T-cell (primary cell): ENCODE measurements around the gene LRCH1. TPM values are rescaled to one million over a fixed set of nuclear protein-coding genes. Genes with fewer than 3 reads are reported as not detected.

Source experiments
- ATAC-seq, 4 experiments: fragments of 200-7000 bp in 3 of 4; fragments of 150-1000 bp in 1 of 4; cut with Tn5 transposase; replicated peaks in 1 of 4; 1 replicate in 3 of 4; 2 replicates in 1 of 4; pipeline ENCODE4 v1.10.0; 2021; ENCODE audit warnings: moderate library complexity in 3 of 4, mild to moderate bottlenecking in 2 of 4, moderate number of reproducible peaks in 1 of 4
- CTCF ChIA-PET, 2 donors: fragments of 300-600 bp; sonication (Branson Sonifier 250); formaldehyde crosslinking; loops; one replicate each; lab custom pipeline; 2022; ENCODE audit warnings: antibody characterized with exemption in 2 of 2; lab: Charles Lee
- POLR2A ChIA-PET, 2 donors: fragments of 300-600 bp; sonication (Branson Sonifier 250); formaldehyde crosslinking; loops; one replicate each; lab custom pipeline; 2022; ENCODE audit warnings: antibody characterized with exemption in 2 of 2; lab: Charles Lee
- DNase-seq, 35 experiments: peaks; one replicate each; pipeline versions ENCODE4 v3.0.0 to v3.0.0-alpha.2; 2013 to 2023
- H3K27ac ChIP-seq: one replicate; pipeline ENCODE4 v1.5.1; 2013; ENCODE audit warnings: low read length
- H3K27me3 ChIP-seq, 2 experiments: replicated peaks in 1 of 2; 1 replicate in 1 of 2; 2 replicates in 1 of 2; pipeline versions ENCODE4 v1.6.1 to v1.7.0; 2013; ENCODE audit warnings: low read length in 1 of 2, mixed read lengths in 1 of 2; ENCODE audit not compliant: control insufficient read depth in 2 of 2, insufficient read depth in 2 of 2; ENCODE audit errors: extremely low read depth in 1 of 2
- H3K36me3 ChIP-seq, 2 donors: 1 replicate in 1 of 2; 2 replicates in 1 of 2; pipeline versions ENCODE4 v1.6.1 to v1.7.0; 2013; ENCODE audit warnings: low read length in 1 of 2; ENCODE audit not compliant: control insufficient read depth in 2 of 2, insufficient read depth in 1 of 2; ENCODE audit errors: extremely low read depth in 1 of 2
- H3K4me1 ChIP-seq, 2 experiments: 1 replicate in 1 of 2; 2 replicates in 1 of 2; pipeline versions ENCODE4 v1.6.1 to v1.7.0; 2013; ENCODE audit warnings: low read length in 2 of 2, mixed read lengths in 1 of 2; ENCODE audit not compliant: insufficient read depth in 2 of 2, control insufficient read depth in 1 of 2; ENCODE audit errors: extremely low read depth in 1 of 2
- H3K4me3 ChIP-seq, 2 donors: 1 replicate in 1 of 2; 2 replicates in 1 of 2; pipeline versions ENCODE4 v1.5.1 to v1.7.0; 2013; ENCODE audit warnings: mild to moderate bottlenecking in 2 of 2, low read length in 1 of 2, moderate library complexity in 1 of 2; ENCODE audit not compliant: control insufficient read depth in 1 of 2; ENCODE audit errors: extremely low read depth in 1 of 2
- H3K9me3 ChIP-seq: 2 replicates; pipeline ENCODE4 v1.7.0; 2013
- H3K27ac Mint-ChIP-seq, 2 donors: one replicate each; pipeline ENCODE4 v1.8.0; 2020 to 2021; ENCODE audit warnings: mild to moderate bottlenecking in 2 of 2, mixed read lengths in 2 of 2
- H3K27me3 Mint-ChIP-seq, 2 donors: one replicate each; pipeline ENCODE4 v1.8.0; 2021 to 2022; ENCODE audit warnings: mixed read lengths in 2 of 2
- H3K36me3 Mint-ChIP-seq: one replicate; pipeline ENCODE4 v1.8.0; 2021; ENCODE audit warnings: mixed read lengths
- H3K4me1 Mint-ChIP-seq, 3 donors: one replicate each; pipeline ENCODE4 v1.8.0; 2020 to 2022; ENCODE audit warnings: mixed read lengths in 3 of 3, mild to moderate bottlenecking in 1 of 3
- H3K4me3 Mint-ChIP-seq, 3 donors: one replicate each; pipeline ENCODE4 v1.8.0; 2020 to 2022; ENCODE audit warnings: mild to moderate bottlenecking in 3 of 3, mixed read lengths in 3 of 3, moderate library complexity in 3 of 3
- H3K9me3 Mint-ChIP-seq, 3 donors: one replicate each; pipeline ENCODE4 v1.8.0; 2020 to 2022; ENCODE audit warnings: mixed read lengths in 3 of 3
- WGBS: methylation state at CpG from one replicate; pipeline ENCODE4 v1.1.5; 2013; ENCODE audit warnings: missing lambda C conversion rate; ENCODE audit not compliant: insufficient coverage; 5-methylcytosine and 5-hydroxymethylcytosine counted together
- total RNA-seq, 35 experiments: library from RNA in 6 of 35; stranded (reverse) in 6 of 35; fragments of 120-200 nt in 1 of 35; gene quantifications; one replicate each; pipeline versions ENCODE4 v1.2.1 to v1.2.4 and lab custom pipeline; 2013 to 2026

LRCH1 gene
- total RNA-seq, 5 donors from 2014 or later (not counting 1 experiment from before 2014, with no cell fraction given) = 16.0 to 21.8 (median 17.9) TPM

GRCh38 chr13:46561691-46562090 lies 8.7 kb downstream of the LRCH1 start:
- no peaks in the 10 kb centered on the region for H3K9me3 ChIP-seq
- H3K36me3 ChIP-seq = no peaks in the 10 kb centered on the region
- no peak overlapping the region for H3K27ac ChIP-seq
- H3K27me3 Mint-ChIP-seq = no peaks in the 10 kb centered on the region
- H3K27ac Mint-ChIP-seq = no peak overlapping the region
- 67% methylated on average over 1 of the region's 1 CpG for WGBS
- H3K36me3 Mint-ChIP-seq = no peaks in the 10 kb centered on the region
- DNase-seq = no peak
- ATAC-seq = no peak
- no peaks in the 10 kb centered on the region for H3K27me3 ChIP-seq
- CTCF ChIA-PET = interaction anchor here (0.8 to 3.0 kb wide), 3 partner anchors 9 to 10 kb away, joined by 3 to 14 read pairs (median 3); partner anchors contain the start of gene LRCH1 (in 1 of the 2)
- no peaks in the 10 kb centered on the region for H3K4me1 ChIP-seq
- no peak overlapping the region for H3K4me3 ChIP-seq
- no peaks in the 10 kb centered on the region for H3K9me3 Mint-ChIP-seq
- H3K4me3 Mint-ChIP-seq = no peak overlapping the region
- POLR2A ChIA-PET = interaction anchor here in 1 of 2 donors (1.0 kb wide), 1 partner anchor 10 kb away, joined by 3 read pairs; no protein-coding TSS in a partner anchor
- peaks cover 36 to 43% (median 39%) of the 10 kb centered on the region in 3 donors for H3K4me1 Mint-ChIP-seq

GRCh38 chr13:46562152-46562551 lies 9.2 kb downstream of the LRCH1 start:
- H3K9me3 Mint-ChIP-seq = no peaks in the 10 kb centered on the region
- H3K9me3 ChIP-seq = no peaks in the 10 kb centered on the region
- no CpG with 5 or more reads among the region's 2 CpGs for WGBS
- no peaks in the 10 kb centered on the region for H3K27me3 Mint-ChIP-seq
- H3K4me1 ChIP-seq = no peaks in the 10 kb centered on the region
- no peaks in the 10 kb centered on the region for H3K27me3 ChIP-seq
- DNase-seq = no peak
- CTCF ChIA-PET = interaction anchor here in 1 of 2 donors (3.0 kb wide), 1 partner anchor 10 kb away, joined by 14 read pairs; the partner anchor contains the start of gene LRCH1
- no peak overlapping the region for H3K27ac Mint-ChIP-seq
- POLR2A ChIA-PET = no interaction called here
- ATAC-seq = no peak
- H3K27ac ChIP-seq = no peak overlapping the region
- H3K36me3 ChIP-seq = no peaks in the 10 kb centered on the region
- no peak overlapping the region for H3K4me3 ChIP-seq
- H3K4me1 Mint-ChIP-seq = peaks cover 34 to 39% (median 37%) of the 10 kb centered on the region in 3 donors
- no peak overlapping the region for H3K4me3 Mint-ChIP-seq
- H3K36me3 Mint-ChIP-seq = no peaks in the 10 kb centered on the region

GRCh38 chr13:46562581-46562980 lies 9.6 kb downstream of the LRCH1 start:
- Mint-ChIP-seq H3K27me3 (no peaks in the 10 kb centered on the region), H3K9me3 (no peaks in the 10 kb centered on the region), H3K36me3 (no peaks in the 10 kb centered on the region), H3K4me1 (peaks cover 35 to 42% (median 38%) of the 10 kb centered on the region in 3 donors), H3K27ac (no peak overlapping the region), H3K4me3 (no peak overlapping the region)
- H3K36me3 ChIP-seq = no peaks in the 10 kb centered on the region
- H3K4me3 ChIP-seq = no peak overlapping the region
- no peaks in the 10 kb centered on the region for H3K4me1 ChIP-seq
- DNase-seq (no peak), ATAC-seq (no peak)
- H3K27me3 ChIP-seq = no peaks in the 10 kb centered on the region
- H3K27ac ChIP-seq = no peak overlapping the region
- 100% methylated on average over 1 of the region's 5 CpGs for WGBS
- POLR2A ChIA-PET = no interaction called here
- CTCF ChIA-PET = interaction anchor here in 1 of 2 donors (3.0 kb wide), 1 partner anchor 11 kb away, joined by 14 read pairs; the partner anchor contains the start of gene LRCH1
- no peaks in the 10 kb centered on the region for H3K9me3 ChIP-seq

GRCh38 chr13:46565808-46566750 lies 13.1 kb downstream of the LRCH1 start:
- Histone ChIP-seq H3K27me3 (no peaks in the 10 kb centered on the region), H3K27ac (no peak overlapping the region), H3K9me3 (no peaks in the 10 kb centered on the region), H3K4me1 (peaks cover 0 to 2% of the 10 kb centered on the region in 2 experiments), H3K4me3 (no peak overlapping the region), H3K36me3 (no peaks in the 10 kb centered on the region)
- ChIA-PET CTCF (interaction anchor here (0.6 to 1.9 kb wide), 4 partner anchors 13 to 1472 kb away, joined by 3 to 5 read pairs (median 3); partner anchors contain the start of genes LRCH1 (in 1 of the 2) and NUDT15 (in 1 of the 2)), POLR2A (interaction anchor here (0.6 to 1.1 kb wide), 3 partner anchors 18 to 165 kb away, joined by 3 to 5 read pairs (median 4); no protein-coding TSS in a partner anchor)
- H3K9me3 Mint-ChIP-seq = no peaks in the 10 kb centered on the region
- H3K27ac Mint-ChIP-seq = no peak overlapping the region
- H3K27me3 Mint-ChIP-seq = no peaks in the 10 kb centered on the region
- H3K4me1 Mint-ChIP-seq = peaks cover 44 to 55% (median 54%) of the 10 kb centered on the region in 3 donors
- 79% methylated on average over 3 of the region's 7 CpGs for WGBS
- ATAC-seq (no peak), DNase-seq (no peak)
- no peaks in the 10 kb centered on the region for H3K36me3 Mint-ChIP-seq
- no peak overlapping the region for H3K4me3 Mint-ChIP-seq

GRCh38 chr13:46567671-46568070 lies 14.7 kb downstream of the LRCH1 start:
- ChIA-PET CTCF (interaction anchor here (0.6 to 1.9 kb wide), 4 partner anchors 12 to 1979 kb away, joined by 3 to 6 read pairs (median 5); no protein-coding TSS in a partner anchor), POLR2A (no interaction called here)
- no peaks in the 10 kb centered on the region for H3K27me3 Mint-ChIP-seq
- no peak overlapping the region for H3K27ac Mint-ChIP-seq
- ATAC-seq (no peak), DNase-seq (no peak)
- no peak overlapping the region for H3K4me3 Mint-ChIP-seq
- no peak overlapping the region for H3K4me3 ChIP-seq
- H3K9me3 ChIP-seq = no peaks in the 10 kb centered on the region
- WGBS = 100% methylated on average over 1 of the region's 2 CpGs
- no peak overlapping the region for H3K27ac ChIP-seq
- H3K4me1 Mint-ChIP-seq = peaks cover 55 to 65% (median 65%) of the 10 kb centered on the region in 3 donors
- no peaks in the 10 kb centered on the region for H3K36me3 ChIP-seq
- no peaks in the 10 kb centered on the region for H3K36me3 Mint-ChIP-seq
- peaks cover 0 to 3% of the 10 kb centered on the region in 2 experiments for H3K4me1 ChIP-seq
- no peaks in the 10 kb centered on the region for H3K27me3 ChIP-seq
- no peaks in the 10 kb centered on the region for H3K9me3 Mint-ChIP-seq

DNA sequence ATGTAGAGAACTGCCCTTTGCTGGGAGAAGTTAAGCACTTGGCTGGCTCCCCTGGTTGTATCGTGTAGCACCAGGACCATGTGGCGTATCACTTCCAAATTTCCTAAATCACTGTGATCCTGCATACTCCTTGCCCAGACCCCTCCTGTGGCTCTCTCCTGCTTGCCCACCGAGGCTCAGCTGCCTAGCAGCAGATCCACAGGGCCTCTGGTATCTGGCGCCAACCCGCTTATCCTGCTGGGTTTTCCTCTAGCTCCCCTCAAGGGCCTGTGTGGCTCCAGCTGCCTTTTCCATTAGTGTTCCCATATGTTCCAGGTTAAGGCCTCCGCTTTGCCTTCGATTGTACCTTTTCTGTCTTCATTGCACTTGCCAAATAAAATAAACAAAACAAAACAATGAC lies 16.5 kb downstream of the LRCH1 start:
- no peak overlapping the region for H3K27ac ChIP-seq
- Mint-ChIP-seq H3K27me3 (no peaks in the 10 kb centered on the region), H3K36me3 (no peaks in the 10 kb centered on the region), H3K9me3 (no peaks in the 10 kb centered on the region), H3K4me1 (peaks cover 61 to 72% (median 70%) of the 10 kb centered on the region in 3 donors), H3K4me3 (no peak overlapping the region), H3K27ac (no peak overlapping the region)
- H3K9me3 ChIP-seq = no peaks in the 10 kb centered on the region
- H3K36me3 ChIP-seq = no peaks in the 10 kb centered on the region
- DNase-seq (no peak), ATAC-seq (no peak)
- WGBS = 98% methylated on average over 6 of the region's 7 CpGs
- CTCF ChIA-PET = interaction anchor here (0.5 to 1.1 kb wide), 4 partner anchors 17 to 294 kb away, joined by 3 to 7 read pairs (median 3); no protein-coding TSS in a partner anchor
- peaks cover 0 to 3% of the 10 kb centered on the region in 2 experiments for H3K4me1 ChIP-seq
- POLR2A ChIA-PET = no interaction called here
- H3K4me3 ChIP-seq = no peak overlapping the region
- no peaks in the 10 kb centered on the region for H3K27me3 ChIP-seq
